ENCODE data around the gene NFIA. TPM values are rescaled to one million over a fixed set of nuclear protein-coding genes. Genes with fewer than 3 reads are reported as not detected.

Gene NFIA
- total RNA-seq, 3 donors from 2014 or later, result 54.9 to 87.5 (median 79.6) TPM

DNA sequence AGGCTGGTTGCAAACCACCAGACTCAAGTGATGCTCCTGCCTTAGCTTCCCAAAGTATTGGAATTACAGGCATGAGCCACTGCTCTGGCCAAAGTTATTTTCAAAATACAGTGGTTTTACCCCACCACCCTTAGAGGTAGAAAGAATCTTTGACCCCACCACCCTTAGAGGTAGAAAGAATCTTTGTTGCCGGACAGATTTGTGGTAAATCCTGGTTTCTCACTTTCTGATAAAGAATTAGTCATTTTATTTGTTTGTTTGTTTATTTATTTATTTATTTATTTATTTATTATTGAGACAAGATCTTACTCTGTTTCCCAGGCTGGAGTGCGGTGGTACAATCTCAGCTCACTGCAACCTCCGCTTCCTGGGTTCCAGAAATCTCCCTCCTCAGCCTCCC is 55.9 kb downstream of the NFIA start:
- no peaks in the 10 kb centered on the region for H3K36me3 ChIP-seq
- no peak overlapping the region for H3K4me3 ChIP-seq
- H3K4me1 ChIP-seq, result peaks cover 4 to 13% of the 10 kb centered on the region in 2 donors
- DNase-seq (ENCODE audit: low spot score in 2 of 2), result no peak
- H3K27me3 ChIP-seq, result no peaks in the 10 kb centered on the region
- no peaks in the 10 kb centered on the region for H3K9me3 ChIP-seq
- TF ChIP-seq POLR2AphosphoS5 (IDR thresholded peaks at IDR 0.05), result no peak
- TF ChIP-seq, protein P1, sequence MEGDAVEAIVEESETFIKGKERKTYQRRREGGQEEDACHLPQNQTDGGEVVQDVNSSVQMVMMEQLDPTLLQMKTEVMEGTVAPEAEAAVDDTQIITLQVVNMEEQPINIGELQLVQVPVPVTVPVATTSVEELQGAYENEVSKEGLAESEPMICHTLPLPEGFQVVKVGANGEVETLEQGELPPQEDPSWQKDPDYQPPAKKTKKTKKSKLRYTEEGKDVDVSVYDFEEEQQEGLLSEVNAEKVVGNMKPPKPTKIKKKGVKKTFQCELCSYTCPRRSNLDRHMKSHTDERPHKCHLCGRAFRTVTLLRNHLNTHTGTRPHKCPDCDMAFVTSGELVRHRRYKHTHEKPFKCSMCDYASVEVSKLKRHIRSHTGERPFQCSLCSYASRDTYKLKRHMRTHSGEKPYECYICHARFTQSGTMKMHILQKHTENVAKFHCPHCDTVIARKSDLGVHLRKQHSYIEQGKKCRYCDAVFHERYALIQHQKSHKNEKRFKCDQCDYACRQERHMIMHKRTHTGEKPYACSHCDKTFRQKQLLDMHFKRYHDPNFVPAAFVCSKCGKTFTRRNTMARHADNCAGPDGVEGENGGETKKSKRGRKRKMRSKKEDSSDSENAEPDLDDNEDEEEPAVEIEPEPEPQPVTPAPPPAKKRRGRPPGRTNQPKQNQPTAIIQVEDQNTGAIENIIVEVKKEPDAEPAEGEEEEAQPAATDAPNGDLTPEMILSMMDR (IDR thresholded peaks at IDR 0.05), result no peak
- intact Hi-C loops (cut with DNase I; ENCODE audit: low total_unique reads), result no loop called here
- H3K27ac ChIP-seq, result no peak overlapping the region

DNA sequence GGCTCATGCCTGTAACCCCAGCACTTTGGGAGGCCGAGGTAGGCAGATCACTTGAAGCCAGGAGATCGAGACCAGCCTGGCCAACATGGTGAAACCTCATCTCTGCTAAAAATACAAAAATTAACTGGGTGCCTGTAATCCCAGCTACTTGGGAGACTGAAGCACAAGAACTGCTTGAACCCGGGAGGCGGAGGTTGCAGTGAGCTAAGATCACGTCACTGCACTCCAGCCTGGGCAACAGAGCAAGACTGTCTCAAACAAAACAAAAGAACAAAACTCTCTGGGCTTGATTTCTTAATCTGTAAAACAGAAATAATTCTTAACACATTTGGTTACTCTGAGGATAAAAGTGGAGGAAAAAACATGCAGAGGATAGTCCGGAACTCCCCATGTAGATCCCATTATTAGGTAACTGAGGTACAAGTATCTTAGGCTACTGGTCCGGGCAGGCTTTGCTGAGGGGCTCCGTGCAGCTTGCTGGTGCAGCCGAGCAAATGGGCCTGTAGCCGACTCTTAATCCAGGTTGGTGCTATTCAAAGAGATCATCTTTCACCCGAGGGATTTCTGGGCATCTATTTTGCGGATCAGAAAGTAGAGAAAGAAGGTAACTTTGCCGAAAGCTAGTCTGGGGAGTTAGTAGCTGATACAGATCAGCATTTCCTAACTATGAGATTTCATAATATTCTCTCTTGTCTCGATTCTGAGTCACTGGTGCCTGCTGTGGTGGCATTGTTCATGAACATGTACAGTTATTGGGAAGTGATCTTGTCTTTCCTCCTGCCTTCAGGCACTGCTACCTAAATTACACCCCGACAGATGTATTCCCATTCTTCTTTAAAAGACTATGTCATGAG is 56.8 kb downstream of the NFIA start:
- peak in 1 of 2 donors; percentile 33 for DNase-seq (ENCODE audit: low spot score in 2 of 2)
- H3K36me3 ChIP-seq, result no peaks in the 10 kb centered on the region
- H3K9me3 ChIP-seq, result no peaks in the 10 kb centered on the region
- peaks cover 4 to 13% of the 10 kb centered on the region in 2 donors for H3K4me1 ChIP-seq
- H3K27me3 ChIP-seq, result no peaks in the 10 kb centered on the region
- TF ChIP-seq POLR2AphosphoS5 (IDR thresholded peaks at IDR 0.05), result no peak
- TF ChIP-seq, protein P1 (IDR thresholded peaks at IDR 0.05), result no peak
- TF ChIP-seq POLR2A (IDR thresholded peaks at IDR 0.05), result no peak
- H3K4me3 ChIP-seq, result peak overlapping the region in 1 of 3 donors; percentile 34
- intact Hi-C loops (cut with DNase I; ENCODE audit: low total_unique reads), result no loop called here
- H3K27ac ChIP-seq, result peak overlapping the region; percentile 52 to 53

DNA sequence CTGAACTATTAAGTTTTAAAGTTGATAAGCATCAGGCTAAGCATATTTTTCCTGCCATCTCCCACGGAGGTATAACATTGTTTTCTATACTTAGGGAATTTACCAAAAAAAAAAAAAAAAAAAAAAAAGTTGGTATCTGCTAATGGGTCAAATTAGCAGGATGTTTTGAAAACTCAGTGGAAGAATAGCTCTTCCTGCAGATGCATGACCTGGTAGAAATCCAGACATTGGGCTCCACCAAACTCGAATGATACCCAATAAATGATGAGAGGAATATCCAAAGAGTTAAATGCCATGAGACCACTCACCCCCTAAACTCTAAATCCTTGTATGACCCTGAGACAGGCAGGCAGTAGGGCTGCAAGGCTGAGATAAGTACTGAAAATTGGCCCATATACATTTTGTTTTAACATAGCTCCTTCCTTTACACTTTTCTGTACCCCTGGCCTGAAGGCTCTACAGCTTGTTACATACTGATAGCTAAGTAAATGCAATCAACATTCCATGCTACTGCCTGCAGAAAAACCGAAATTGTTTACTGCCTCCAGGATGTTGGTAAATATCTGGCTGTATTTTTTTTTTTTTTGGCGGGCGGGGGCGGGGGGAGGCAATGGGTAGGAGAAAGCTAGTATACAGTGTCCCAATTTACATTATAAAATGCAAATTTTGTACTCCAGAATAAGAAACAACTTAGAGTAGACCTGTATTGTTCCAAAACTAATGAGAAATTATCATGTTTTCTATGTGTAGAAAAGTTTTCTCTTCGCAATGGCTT is 57.6 kb downstream of the NFIA start:
- Histone ChIP-seq H3K9me3 (no peaks in the 10 kb centered on the region), H3K4me3 (no peak overlapping the region), H3K4me1 (peaks cover 4 to 13% of the 10 kb centered on the region in 2 donors), H3K36me3 (no peaks in the 10 kb centered on the region), H3K27me3 (no peaks in the 10 kb centered on the region), H3K27ac (peak overlapping the region; percentile 52 to 53)
- TF ChIP-seq POLR2A (IDR thresholded peaks at IDR 0.05) (no peak), POLR2AphosphoS5 (IDR thresholded peaks at IDR 0.05) (no peak)
- TF ChIP-seq, protein P1 (IDR thresholded peaks at IDR 0.05), result no peak
- DNase-seq (ENCODE audit: low spot score in 2 of 2), result no peak
- intact Hi-C loops (cut with DNase I; ENCODE audit: low total_unique reads), result no loop called here

DNA sequence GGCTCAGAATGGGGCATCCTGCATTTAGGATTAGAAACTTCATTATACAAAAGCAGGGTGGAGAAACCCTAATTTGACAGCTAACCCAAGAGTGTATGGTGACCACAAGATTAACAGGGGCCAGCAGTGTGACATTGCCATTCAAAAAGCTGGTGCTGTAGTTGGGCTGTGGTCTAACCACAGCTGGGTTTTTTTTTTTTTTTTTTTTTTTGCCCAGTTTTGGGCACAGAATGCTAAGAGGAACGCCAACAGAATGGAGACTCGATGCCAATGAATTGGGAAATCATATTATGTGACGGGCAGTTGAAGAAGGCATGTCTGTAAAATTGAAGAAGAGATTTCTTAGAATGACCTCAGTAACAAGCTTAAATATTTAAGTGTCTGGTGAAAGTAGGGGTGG is 58.4 kb downstream of the NFIA start:
- H3K27me3 ChIP-seq, result no peaks in the 10 kb centered on the region
- H3K36me3 ChIP-seq, result no peaks in the 10 kb centered on the region
- intact Hi-C loops (cut with DNase I; ENCODE audit: low total_unique reads), result no loop called here
- no peak for TF ChIP-seq POLR2A (IDR thresholded peaks at IDR 0.05)
- TF ChIP-seq, protein P1 (IDR thresholded peaks at IDR 0.05), result no peak
- no peak for TF ChIP-seq POLR2AphosphoS5 (IDR thresholded peaks at IDR 0.05)
- H3K4me1 ChIP-seq, result peaks cover 4 to 13% of the 10 kb centered on the region in 2 donors
- H3K27ac ChIP-seq, result peak overlapping the region; percentile 62 to 66
- H3K9me3 ChIP-seq, result no peaks in the 10 kb centered on the region
- no peak overlapping the region for H3K4me3 ChIP-seq
- no peak for DNase-seq (ENCODE audit: low spot score in 2 of 2)
